Upper lobe of left lung (tissue), 6 donors: ENCODE results near the gene MSI2. TPM values are rescaled to one million over a fixed set of nuclear protein-coding genes. Genes with fewer than 3 reads are reported as not detected.

Experiments
- ATAC-seq, 2 donors: fragments of 200-7000 bp; cut with Tn5 transposase; one replicate each; pipeline ENCODE4 v1.9.1; 2022; ENCODE audit warnings: mild to moderate bottlenecking in 2 of 2, moderate library complexity in 2 of 2; ENCODE audit not compliant: low FRiP score in 2 of 2
- DNase-seq, 2 donors: peaks; one replicate each; pipeline ENCODE4 v3.0.0-alpha.2; 2019 to 2020
- H3K27ac ChIP-seq, 4 donors: fragments of 200-600 bp; sonication (generic); one replicate each; pipeline ENCODE4 v1.5.1; 2016 to 2019
- H3K27me3 ChIP-seq, 4 donors: fragments of 200-600 bp; sonication (generic); one replicate each; pipeline ENCODE4 v1.5.1; 2017 to 2019
- H3K36me3 ChIP-seq, 4 donors: fragments of 200-600 bp; sonication (generic); one replicate each; pipeline ENCODE4 v1.5.1; 2016 to 2019
- H3K4me1 ChIP-seq, 4 donors: fragments of 200-600 bp; sonication (generic); one replicate each; pipeline ENCODE4 v1.5.1; 2018 to 2019
- H3K4me3 ChIP-seq, 4 donors: fragments of 200-600 bp; sonication (generic); one replicate each; pipeline ENCODE4 v1.5.1; 2017 to 2019; ENCODE audit warnings: mild to moderate bottlenecking in 2 of 4, moderate library complexity in 1 of 4
- H3K9me3 ChIP-seq, 4 donors: fragments of 200-600 bp; sonication (generic); one replicate each; pipeline ENCODE4 v1.5.1; 2018 to 2019
- EP300 ChIP-seq, 4 donors: sonication (generic); formaldehyde crosslinking; IDR thresholded peaks; one replicate each; pipeline ENCODE4 v1.5.1; 2017; ENCODE audit warnings: antibody characterized with exemption in 4 of 4, control low read depth in 2 of 4
- POLR2A ChIP-seq, 4 donors: fragments of 450-650 bp; IDR thresholded peaks; one replicate each; pipeline ENCODE4 v1.5.1; 2016 to 2017; ENCODE audit warnings: antibody characterized with exemption in 4 of 4, mild to moderate bottlenecking in 2 of 4
- POLR2AphosphoS5 ChIP-seq, 2 donors: sonication (generic); formaldehyde crosslinking; IDR thresholded peaks; one replicate each; pipeline ENCODE4 v1.5.1; 2017; ENCODE audit warnings: antibody characterized with exemption in 2 of 2
- WGBS, 2 donors: methylation state at CpG; one replicate each; pipeline ENCODE4 v1.1.5; 2017 to 2018; 5-methylcytosine and 5-hydroxymethylcytosine counted together
- total RNA-seq, 6 donors: library from RNA; depleted of rRNA in 4 of 6; stranded (reverse); fragments of >200 nt in 4 of 6; gene quantifications; one replicate each; pipeline versions ENCODE4 v1.1.0 to v1.2.1, GENCODE V29; 2016 to 2021
- TF ChIP-seq, protein P1 (sequence below), 6 experiments: fragments of 450-650 bp in 4 of 6; fragments of 200-600 bp in 2 of 6; sonication (generic) in 2 of 6; IDR thresholded peaks; one replicate each; pipeline ENCODE4 v1.5.1; 2016 to 2019; ENCODE audit warnings: antibody characterized with exemption in 6 of 6
- donor health status: DM: no; HTN: no; CAD: no; lungs with moderate emphysema.
- donor health status: DM: no; HTN: yes; CAD: no; lungs with severe emphysema.

Gene MSI2
- total RNA-seq, 6 donors from 2014 or later: 20.1 to 44.0 (median 32.2) TPM

DNA sequence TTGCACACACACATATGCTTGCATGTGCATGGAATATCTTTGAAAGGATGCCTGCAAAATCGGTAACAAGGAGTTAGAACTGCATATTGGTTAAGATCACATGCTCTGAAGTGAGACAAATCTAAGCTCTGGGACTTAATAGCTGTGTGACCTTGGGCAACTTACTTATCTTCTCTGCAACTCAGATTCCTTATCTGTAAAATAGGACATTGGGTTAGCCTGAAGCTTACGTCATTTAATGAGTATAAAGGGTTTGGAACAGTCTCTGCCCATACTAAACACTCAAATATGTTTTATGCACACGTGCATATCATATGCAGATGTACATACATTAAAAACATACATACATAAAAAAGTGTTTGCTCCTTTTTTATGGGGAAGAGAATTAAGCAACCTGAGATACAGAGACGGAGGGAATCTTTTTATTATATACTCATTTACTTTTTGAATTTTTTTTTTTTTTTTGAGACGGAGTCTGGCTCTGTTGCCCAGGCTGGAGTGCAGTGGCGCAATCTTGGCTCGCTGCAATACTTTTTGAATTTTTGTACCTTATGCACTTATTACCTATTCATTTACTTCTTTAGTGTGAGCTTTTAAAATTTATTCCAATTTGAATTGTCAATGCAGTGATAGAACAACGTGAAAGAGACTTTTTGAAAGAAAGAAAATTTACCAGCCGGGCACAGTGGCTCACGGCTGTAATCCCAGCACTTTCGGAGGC lies 282.6 kb downstream of the MSI2 start:
- 83% methylated on average over 11 of the region's 11 CpGs for WGBS, 2 donors
- no peak for ATAC-seq
- H3K27me3 ChIP-seq: no peaks in the 10 kb centered on the region
- H3K36me3 ChIP-seq: no peaks in the 10 kb centered on the region
- H3K9me3 ChIP-seq: no peaks in the 10 kb centered on the region
- H3K4me1 ChIP-seq: peaks cover 0 to 15% (median 7%) of the 10 kb centered on the region in 4 donors
- TF ChIP-seq, protein P1, sequence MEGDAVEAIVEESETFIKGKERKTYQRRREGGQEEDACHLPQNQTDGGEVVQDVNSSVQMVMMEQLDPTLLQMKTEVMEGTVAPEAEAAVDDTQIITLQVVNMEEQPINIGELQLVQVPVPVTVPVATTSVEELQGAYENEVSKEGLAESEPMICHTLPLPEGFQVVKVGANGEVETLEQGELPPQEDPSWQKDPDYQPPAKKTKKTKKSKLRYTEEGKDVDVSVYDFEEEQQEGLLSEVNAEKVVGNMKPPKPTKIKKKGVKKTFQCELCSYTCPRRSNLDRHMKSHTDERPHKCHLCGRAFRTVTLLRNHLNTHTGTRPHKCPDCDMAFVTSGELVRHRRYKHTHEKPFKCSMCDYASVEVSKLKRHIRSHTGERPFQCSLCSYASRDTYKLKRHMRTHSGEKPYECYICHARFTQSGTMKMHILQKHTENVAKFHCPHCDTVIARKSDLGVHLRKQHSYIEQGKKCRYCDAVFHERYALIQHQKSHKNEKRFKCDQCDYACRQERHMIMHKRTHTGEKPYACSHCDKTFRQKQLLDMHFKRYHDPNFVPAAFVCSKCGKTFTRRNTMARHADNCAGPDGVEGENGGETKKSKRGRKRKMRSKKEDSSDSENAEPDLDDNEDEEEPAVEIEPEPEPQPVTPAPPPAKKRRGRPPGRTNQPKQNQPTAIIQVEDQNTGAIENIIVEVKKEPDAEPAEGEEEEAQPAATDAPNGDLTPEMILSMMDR (IDR thresholded peaks at IDR 0.05): no peak
- TF ChIP-seq POLR2AphosphoS5 (IDR thresholded peaks at IDR 0.05) (no peak), POLR2A (IDR thresholded peaks at IDR 0.05) (no peak), EP300 (IDR thresholded peaks at IDR 0.05) (no peak)
- no peak overlapping the region for H3K4me3 ChIP-seq
- no peak overlapping the region for H3K27ac ChIP-seq
- no peak for DNase-seq

DNA sequence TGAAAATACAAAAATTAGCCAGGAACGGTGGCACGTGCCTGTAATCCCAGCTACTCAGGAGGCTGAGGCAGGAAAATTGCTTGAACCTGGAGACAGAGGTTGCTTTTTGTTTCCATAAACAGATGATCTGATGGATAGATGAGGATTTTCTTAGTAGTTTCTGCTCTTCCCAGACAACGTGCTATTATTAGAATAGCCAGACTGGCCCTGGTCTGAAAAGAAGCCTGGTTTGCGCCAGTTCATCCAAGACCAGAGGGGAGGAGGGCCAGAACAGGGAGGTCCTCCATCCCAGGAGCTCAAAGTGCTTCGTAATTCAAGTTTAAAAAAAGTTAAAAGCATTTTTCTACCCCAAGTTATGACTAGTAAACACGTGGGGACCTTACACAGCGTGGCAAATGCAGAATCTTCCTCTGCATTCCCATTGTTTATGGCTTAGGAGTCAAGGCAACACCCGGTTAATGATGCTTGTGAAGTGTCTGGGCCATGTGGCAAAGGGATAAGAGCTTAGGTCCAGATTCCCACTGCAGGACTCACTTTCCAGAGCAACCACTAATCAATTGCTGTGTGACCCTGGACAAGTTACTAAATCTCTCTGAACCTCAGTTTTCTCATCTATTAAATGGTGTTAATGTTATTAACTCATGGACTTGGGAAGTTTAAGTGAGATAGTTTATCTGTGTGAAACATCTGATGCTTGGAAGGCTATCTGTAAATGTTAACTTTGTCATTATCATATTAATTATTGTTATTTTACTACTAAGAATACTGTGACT lies 283.4 kb downstream of the MSI2 start:
- no peaks in the 10 kb centered on the region for H3K27me3 ChIP-seq
- ATAC-seq: no peak
- peaks cover 0 to 15% (median 7%) of the 10 kb centered on the region in 4 donors for H3K4me1 ChIP-seq
- TF ChIP-seq, protein P1 (IDR thresholded peaks at IDR 0.05): no peak
- TF ChIP-seq POLR2AphosphoS5 (IDR thresholded peaks at IDR 0.05) (no peak), POLR2A (IDR thresholded peaks at IDR 0.05) (no peak), EP300 (IDR thresholded peaks at IDR 0.05) (no peak)
- no peak overlapping the region for H3K4me3 ChIP-seq
- 82 to 95% methylated on average over 8 of the region's 8 CpGs for WGBS, 2 donors
- no peak overlapping the region for H3K27ac ChIP-seq
- no peak for DNase-seq
- H3K36me3 ChIP-seq: no peaks in the 10 kb centered on the region
- H3K9me3 ChIP-seq: no peaks in the 10 kb centered on the region

DNA sequence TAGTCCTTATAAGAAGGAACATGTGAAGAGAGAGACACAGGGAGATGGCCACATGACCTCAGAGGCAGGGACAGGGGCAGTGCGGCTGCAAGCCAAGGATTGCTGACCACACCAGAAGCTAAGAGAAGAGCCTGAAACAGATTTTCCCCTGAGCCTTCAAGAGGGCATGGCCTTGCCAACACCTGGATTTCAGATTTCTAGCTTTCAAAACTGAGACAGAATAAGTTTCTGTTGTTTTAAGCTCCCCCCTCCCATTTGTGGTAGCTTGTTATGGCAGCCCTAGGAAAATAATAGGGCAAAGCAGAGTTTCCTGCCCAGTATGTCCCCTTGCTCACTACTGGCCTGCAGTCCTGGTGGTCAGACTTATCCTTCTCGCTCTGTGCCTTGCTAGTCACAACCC lies 284.3 kb downstream of the MSI2 start:
- no peaks in the 10 kb centered on the region for H3K27me3 ChIP-seq
- TF ChIP-seq, protein P1 (IDR thresholded peaks at IDR 0.05): no peak
- no peak for TF ChIP-seq EP300 (IDR thresholded peaks at IDR 0.05)
- TF ChIP-seq POLR2A (IDR thresholded peaks at IDR 0.05): no peak
- TF ChIP-seq POLR2AphosphoS5 (IDR thresholded peaks at IDR 0.05): no peak
- H3K4me3 ChIP-seq: no peak overlapping the region

GRCh38 chr17:57541049-57541448 lies 284.7 kb downstream of the MSI2 start:
- TF ChIP-seq EP300 (IDR thresholded peaks at IDR 0.05) (no peak), POLR2A (IDR thresholded peaks at IDR 0.05) (no peak), POLR2AphosphoS5 (IDR thresholded peaks at IDR 0.05) (no peak)
- TF ChIP-seq, protein P1 (IDR thresholded peaks at IDR 0.05): no peak
- ATAC-seq (no peak), DNase-seq (no peak)
- Histone ChIP-seq H3K4me3 (no peak overlapping the region), H3K27ac (no peak overlapping the region), H3K36me3 (no peaks in the 10 kb centered on the region), H3K27me3 (no peaks in the 10 kb centered on the region), H3K4me1 (peaks cover 0 to 15% (median 7%) of the 10 kb centered on the region in 4 donors), H3K9me3 (no peaks in the 10 kb centered on the region)
- 82 to 92% methylated on average over 4 of the region's 4 CpGs for WGBS, 2 donors

More for the DNA sequence above, 284.3 kb downstream of the MSI2 start:
- 92 to 97% methylated on average over 2 of the region's 2 CpGs for WGBS, 2 donors
- Histone ChIP-seq H3K27ac (no peak overlapping the region), H3K36me3 (no peaks in the 10 kb centered on the region), H3K9me3 (no peaks in the 10 kb centered on the region), H3K4me1 (peaks cover 0 to 15% (median 7%) of the 10 kb centered on the region in 4 donors)
- no peak for DNase-seq
- ATAC-seq: no peak
